Ascending aorta (tissue), 2 donors: ENCODE measurements around the gene RASSF3. TPM values are rescaled to one million over a fixed set of nuclear protein-coding genes. Genes with fewer than 3 reads are reported as not detected.

Experiments used
- DNase-seq, 2 donors: peaks; one replicate each; pipeline ENCODE4 v3.0.0-alpha.2; 2019; ENCODE audit warnings: low spot score in 2 of 2
- H3K27ac ChIP-seq, 2 donors: fragments of 200-600 bp; sonication (generic); one replicate each; pipeline ENCODE4 v1.5.1; 2016 to 2017; ENCODE audit warnings: mild to moderate bottlenecking in 1 of 2
- H3K27me3 ChIP-seq: fragments of 200-600 bp; sonication (generic); one replicate; pipeline ENCODE4 v1.5.1; 2017
- H3K36me3 ChIP-seq, 2 donors: fragments of 200-600 bp; sonication (generic); one replicate each; pipeline ENCODE4 v1.5.1; 2016
- H3K4me1 ChIP-seq, 2 donors: fragments of 200-600 bp; sonication (generic); one replicate each; pipeline ENCODE4 v1.5.1; 2016 to 2017; ENCODE audit warnings: mild to moderate bottlenecking in 1 of 2
- H3K4me3 ChIP-seq, 2 donors: fragments of 200-600 bp; sonication (generic); one replicate each; pipeline ENCODE4 v1.5.1; 2016 to 2017; ENCODE audit warnings: mild to moderate bottlenecking in 1 of 2
- H3K9me3 ChIP-seq, 2 donors: fragments of 200-600 bp; sonication (generic); one replicate each; pipeline ENCODE4 v1.5.1; 2016
- CTCF ChIP-seq, 3 experiments: fragments of 200-600 bp in 2 of 3; fragments of 450-650 bp in 1 of 3; sonication (generic) in 2 of 3; IDR thresholded peaks; one replicate each; pipeline ENCODE4 v1.5.1; 2016 to 2019; ENCODE audit warnings: antibody characterized with exemption in 3 of 3, mild to moderate bottlenecking in 1 of 3, moderate library complexity in 1 of 3
- intact Hi-C: fragments of 100-400 bp; cut with DNase I; formaldehyde crosslinking; loops from one replicate; pipeline ENCODE4 v1.15.1; 2023
- total RNA-seq: library from RNA; depleted of rRNA; stranded (reverse); fragments of >200 nt; gene quantifications from one replicate; pipeline ENCODE4 v1.1.0, GENCODE V29; 2016

Gene RASSF3
- total RNA-seq, 1 donor from 2014 or later = 79.6 TPM

- no peaks in the 10 kb centered on the region for H3K27me3 ChIP-seq
- TF ChIP-seq CTCF (IDR thresholded peaks at IDR 0.05) = no peak
- H3K4me1 ChIP-seq = peaks cover 6 to 37% of the 10 kb centered on the region in 2 donors
- H3K36me3 ChIP-seq = no peaks in the 10 kb centered on the region
- intact Hi-C loops = no loop called here
- H3K9me3 ChIP-seq = no peaks in the 10 kb centered on the region
- DNase-seq = no peak
- peak overlapping the region; percentile 84 to 88 for H3K27ac ChIP-seq
- no peak overlapping the region for H3K4me3 ChIP-seq
Measured at GRCh38 chr12:64658892-64659481, 48.7 kb downstream of the RASSF3 start.

GRCh38 chr12:64660237-64661018 is 50.1 kb downstream of the RASSF3 start:
- H3K36me3 ChIP-seq = no peaks in the 10 kb centered on the region
- no peak for DNase-seq
- TF ChIP-seq CTCF (IDR thresholded peaks at IDR 0.05) = no peak
- intact Hi-C loops = no loop called here
- no peak overlapping the region for H3K4me3 ChIP-seq
- no peaks in the 10 kb centered on the region for H3K9me3 ChIP-seq
- H3K4me1 ChIP-seq = peaks cover 11 to 46% of the 10 kb centered on the region in 2 donors
- no peaks in the 10 kb centered on the region for H3K27me3 ChIP-seq
- H3K27ac ChIP-seq = peak overlapping the region; percentile 7 to 47

GRCh38 chr12:64663015-64663414 is 52.7 kb downstream of the RASSF3 start:
- H3K27ac ChIP-seq = peak overlapping the region in 1 of 2 donors; percentile 88
- peaks cover 35 to 60% of the 10 kb centered on the region in 2 donors for H3K4me1 ChIP-seq
- DNase-seq = no peak
- H3K4me3 ChIP-seq = no peak overlapping the region
- H3K36me3 ChIP-seq = no peaks in the 10 kb centered on the region
- no peaks in the 10 kb centered on the region for H3K27me3 ChIP-seq
- no peak for TF ChIP-seq CTCF (IDR thresholded peaks at IDR 0.05)
- intact Hi-C loops = no loop called here
- H3K9me3 ChIP-seq = no peaks in the 10 kb centered on the region

GRCh38 chr12:64665514-64665913 is 55.2 kb downstream of the RASSF3 start:
- Histone ChIP-seq H3K27ac (peak overlapping the region; percentile 75 to 88), H3K4me3 (peak overlapping the region in 1 of 2 donors; percentile 34), H3K9me3 (no peaks in the 10 kb centered on the region), H3K27me3 (no peaks in the 10 kb centered on the region), H3K36me3 (no peaks in the 10 kb centered on the region), H3K4me1 (peaks cover 30 to 63% of the 10 kb centered on the region in 2 donors)
- no peak for DNase-seq
- intact Hi-C loops = no loop called here
- TF ChIP-seq CTCF (IDR thresholded peaks at IDR 0.05) = no peak

GRCh38 chr12:64666054-64666914 is 56.0 kb downstream of the RASSF3 start:
- Histone ChIP-seq H3K4me3 (peak overlapping the region in 1 of 2 donors; percentile 34), H3K27me3 (no peaks in the 10 kb centered on the region), H3K27ac (peak overlapping the region; percentile 75 to 88), H3K36me3 (no peaks in the 10 kb centered on the region), H3K4me1 (peaks cover 30 to 70% of the 10 kb centered on the region in 2 donors), H3K9me3 (no peaks in the 10 kb centered on the region)
- no peak for TF ChIP-seq CTCF (IDR thresholded peaks at IDR 0.05)
- DNase-seq = no peak
- intact Hi-C loops = no loop called here
